HEK293 (cell line): ENCODE measurements around the gene CTAGE9.

Experiments
- CTCF ChIA-PET: fragments of 350-600 bp; formaldehyde crosslinking; extraction: SDS; loops from one replicate; lab custom pipeline; 2021; ENCODE audit warnings: antibody characterized with exemption; lab: Yijun Ruan, JAX
- POLR2A ChIA-PET: fragments of 300-600 bp; formaldehyde crosslinking; extraction: SDS; loops from one replicate; lab custom pipeline; 2020; ENCODE audit warnings: antibody characterized with exemption, inconsistent platforms; lab: Yijun Ruan, JAX
- H3K27ac ChIP-seq: fragments of 200-500 bp; sonication (Bioruptor generic); 2 replicates; pipeline ENCODE4 v1.5.1; 2014; ENCODE audit warnings: low read depth, low read length, control low read depth, inconsistent platforms; ENCODE audit errors: extremely low read depth
- H3K36me3 ChIP-seq, 2 experiments: fragments of 200-500 bp in 1 of 2; sonication (Bioruptor generic) in 1 of 2; 1 replicate in 1 of 2; 2 replicates in 1 of 2; pipeline ENCODE4 v1.5.1; 2014 to 2017; ENCODE audit warnings: inconsistent platforms in 2 of 2, low read length in 2 of 2; ENCODE audit not compliant: control insufficient read depth in 2 of 2, insufficient read depth in 1 of 2
- H3K4me1 ChIP-seq: fragments of 200-500 bp; sonication (Bioruptor generic); 2 replicates; pipeline ENCODE4 v1.5.1; 2014; ENCODE audit warnings: mild to moderate bottlenecking, low read length, inconsistent platforms; ENCODE audit not compliant: control insufficient read depth, insufficient read depth
- H3K4me3 ChIP-seq: 2 replicates; pipeline ENCODE4 v1.5.1; 2011; ENCODE audit warnings: low read depth, mild to moderate bottlenecking, control low read depth, low read length, moderate library complexity
- H3K9me3 ChIP-seq: fragments of 200-500 bp; sonication (Bioruptor generic); 2 replicates; pipeline ENCODE4 v1.5.1; 2014; ENCODE audit warnings: low read depth, low read length, inconsistent platforms; ENCODE audit not compliant: control insufficient read depth, insufficient read depth
- CTCF ChIP-seq: fragments of 450-650 bp; formaldehyde crosslinking; IDR thresholded peaks from 2 replicates; pipeline ENCODE4 v1.5.1; 2016; ENCODE audit warnings: missing biosample characterization, missing genetic modification characterization
- ELK4 ChIP-seq: IDR thresholded peaks from 2 replicates; pipeline ENCODE4 v1.6.1; 2011; ENCODE audit warnings: mild to moderate bottlenecking, low read depth, low read length, borderline replicate concordance
- MYNN ChIP-seq: fragments of 450-650 bp; formaldehyde crosslinking; IDR thresholded peaks from 2 replicates; pipeline ENCODE4 v1.5.1; 2016; ENCODE audit warnings: missing biosample characterization, missing genetic modification characterization, borderline replicate concordance
- REPIN1 ChIP-seq: fragments of 450-650 bp; formaldehyde crosslinking; IDR thresholded peaks from 2 replicates; pipeline ENCODE4 v1.5.1; 2017; ENCODE audit warnings: missing biosample characterization, missing genetic modification characterization, low read depth
- SCRT2 ChIP-seq: fragments of 450-650 bp; formaldehyde crosslinking; IDR thresholded peaks from 2 replicates; pipeline ENCODE4 v1.5.1; 2016; ENCODE audit warnings: missing biosample characterization, missing genetic modification characterization
- TCF7L2 ChIP-seq: IDR thresholded peaks from 2 replicates; pipeline ENCODE4 v1.6.1; 2011; ENCODE audit warnings: low read depth, mild to moderate bottlenecking, inconsistent platforms, low read length, moderate library complexity, borderline replicate concordance
- ZBTB26 ChIP-seq: fragments of 450-650 bp; formaldehyde crosslinking; optimal IDR thresholded peaks from 2 replicates; pipeline ENCODE3; 2016; ENCODE audit warnings: missing biosample characterization, mild to moderate bottlenecking, missing genetic modification characterization
- ZEB2 ChIP-seq: fragments of 450-650 bp; formaldehyde crosslinking; IDR thresholded peaks from 2 replicates; pipeline ENCODE4 v1.5.1; 2016; ENCODE audit warnings: missing biosample characterization, missing genetic modification characterization
- ZNF138 ChIP-seq: fragments of 450-650 bp; formaldehyde crosslinking; IDR thresholded peaks from 2 replicates; pipeline ENCODE4 v1.5.1; 2016; ENCODE audit warnings: missing biosample characterization, missing genetic modification characterization, borderline replicate concordance
- ZNF202 ChIP-seq: fragments of 450-650 bp; formaldehyde crosslinking; IDR thresholded peaks from 2 replicates; pipeline ENCODE4 v1.5.1; 2016; ENCODE audit warnings: missing biosample characterization, missing genetic modification characterization, borderline replicate concordance
- ZNF23 ChIP-seq: fragments of 450-650 bp; formaldehyde crosslinking; IDR thresholded peaks from 2 replicates; pipeline ENCODE4 v1.5.1; 2016; ENCODE audit warnings: missing biosample characterization, missing genetic modification characterization, borderline replicate concordance
- ZNF311 ChIP-seq: fragments of 450-650 bp; formaldehyde crosslinking; IDR thresholded peaks from 2 replicates; pipeline ENCODE4 v1.5.1; 2017; ENCODE audit warnings: missing biosample characterization, missing genetic modification characterization, borderline replicate concordance
- ZNF37A ChIP-seq: fragments of 450-650 bp; IDR thresholded peaks from 2 replicates; pipeline ENCODE4 v1.5.1; 2018; ENCODE audit warnings: missing biosample characterization, missing genetic modification characterization
- ZNF416 ChIP-seq: fragments of 450-650 bp; formaldehyde crosslinking; IDR thresholded peaks from 2 replicates; pipeline ENCODE4 v1.5.1; 2016; ENCODE audit warnings: missing biosample characterization, missing genetic modification characterization
- ZNF473 ChIP-seq: fragments of 450-650 bp; formaldehyde crosslinking; IDR thresholded peaks from 2 replicates; pipeline ENCODE4 v1.5.1; 2017; ENCODE audit warnings: missing biosample characterization, missing genetic modification characterization
- ZNF514 ChIP-seq: fragments of 450-650 bp; formaldehyde crosslinking; IDR thresholded peaks from 2 replicates; pipeline ENCODE4 v1.5.1; 2016; ENCODE audit warnings: missing biosample characterization, missing genetic modification characterization
- ZNF654 ChIP-seq: fragments of 450-650 bp; formaldehyde crosslinking; IDR thresholded peaks from 2 replicates; pipeline ENCODE4 v1.5.1; 2016; ENCODE audit warnings: low read depth, missing biosample characterization, missing genetic modification characterization
- ZNF658 ChIP-seq: fragments of 450-650 bp; formaldehyde crosslinking; IDR thresholded peaks from 2 replicates; pipeline ENCODE4; 2016; ENCODE audit warnings: missing biosample characterization, missing genetic modification characterization

Gene CTAGE9

GRCh38 chr6:131696956-131697355 is 13.9 kb downstream of the CTAGE9 start:
- Histone ChIP-seq H3K27ac (no peak overlapping the region), H3K4me1 (no peaks in the 10 kb centered on the region), H3K36me3 (no peaks in the 10 kb centered on the region)
- TF ChIP-seq ZNF311 (no peak), SCRT2 (no peak), ZNF473 (tag by site-specific recombination) (no peak), REPIN1 (no peak)
- TF ChIP-seq, all 188 proteins: peak for 0
- POLR2A ChIA-PET = interaction anchor here (0.7 kb wide), 1 partner anchor 585 kb away, joined by 3 read pairs; no protein-coding TSS in a partner anchor
- H3K9me3 ChIP-seq = no peaks in the 10 kb centered on the region
- no peak overlapping the region for H3K4me3 ChIP-seq
- CTCF ChIA-PET = interaction anchor here (0.6 to 5.0 kb wide), 3 partner anchors 140 to 217 kb away, joined by 3 to 188 read pairs (median 4); no protein-coding TSS in a partner anchor

- Histone ChIP-seq H3K27ac (no peak overlapping the region), H3K9me3 (no peaks in the 10 kb centered on the region), H3K36me3 (no peaks in the 10 kb centered on the region), H3K4me1 (no peaks in the 10 kb centered on the region), H3K4me3 (no peak overlapping the region)
- POLR2A ChIA-PET = no interaction called here
- CTCF ChIA-PET = interaction anchor here (0.6 to 5.0 kb wide), 67 partner anchors 9 to 902 kb away, joined by 3 to 188 read pairs (median 4); partner anchors contain the start of gene ENPP3
- TF ChIP-seq CTCF (tag by site-specific recombination) (peak; percentile 57), ZNF23 (no peak), ZNF654 (peak; percentile 71)
Observed at GRCh38 chr6:131694832-131695426, 15.9 kb downstream of the CTAGE9 start.

- no peaks in the 10 kb centered on the region for H3K36me3 ChIP-seq
Observed at GRCh38 chr6:131693384-131693783, 17.4 kb downstream of the CTAGE9 start.

GRCh38 chr6:131692589-131692988 is 18.2 kb downstream of the CTAGE9 start:
- CTCF ChIA-PET = no interaction called here
- Histone ChIP-seq H3K27ac (no peak overlapping the region), H3K4me3 (no peak overlapping the region), H3K9me3 (no peaks in the 10 kb centered on the region)
- no peak for TF ChIP-seq ZNF138 (tag by site-specific recombination)
- no peak for TF ChIP-seq ZBTB26 (tag by site-specific recombination)
- no peak for TF ChIP-seq MYNN (tag by site-specific recombination)
- TF ChIP-seq ZNF658 (tag by site-specific recombination) = no peak
- TF ChIP-seq ZEB2 (tag by site-specific recombination) = no peak
- TF ChIP-seq ZNF416 (tag by site-specific recombination) = no peak
- TF ChIP-seq, all 188 proteins: peak for 0
- POLR2A ChIA-PET = no interaction called here
- no peaks in the 10 kb centered on the region for H3K36me3 ChIP-seq
- H3K4me1 ChIP-seq = no peaks in the 10 kb centered on the region

More at GRCh38 chr6:131693384-131693783, 17.4 kb downstream of the CTAGE9 start:
- POLR2A ChIA-PET = no interaction called here
- Histone ChIP-seq H3K4me3 (no peak overlapping the region), H3K4me1 (no peaks in the 10 kb centered on the region), H3K27ac (no peak overlapping the region), H3K9me3 (no peaks in the 10 kb centered on the region)
- CTCF ChIA-PET = interaction anchor here (0.9 to 5.0 kb wide), 3 partner anchors 221 to 586 kb away, joined by 3 to 188 read pairs (median 59); no protein-coding TSS in a partner anchor
- TF ChIP-seq ELK4 = no peak
- no peak for TF ChIP-seq ZNF37A (tag by site-specific recombination)
- TF ChIP-seq ZNF514 = no peak
- no peak for TF ChIP-seq ZNF202 (tag by site-specific recombination)
- no peak for TF ChIP-seq TCF7L2
